Measurements from ENCODE around the gene LTBP1. TPM values are rescaled to one million over a fixed set of nuclear protein-coding genes. Genes with fewer than 3 reads are reported as not detected.

Gene LTBP1
- total RNA-seq, 4 donors from 2014 or later: 12.6 to 81.0 (median 16.0) TPM

GRCh38 chr2:33278245-33278943 is 331.6 kb downstream of the LTBP1 start:
- TF ChIP-seq CTCF (IDR thresholded peaks at IDR 0.05): no peak
- DNase-seq (ENCODE audit: low spot score) (no peak), ATAC-seq (ENCODE audit: low FRiP score) (no peak)

- TF ChIP-seq CTCF (IDR thresholded peaks at IDR 0.05): no peak
- DNase-seq (ENCODE audit: low spot score) (no peak), ATAC-seq (ENCODE audit: low FRiP score) (no peak)
These were observed 337.5 kb downstream of the LTBP1 start for GRCh38 chr2:33284287-33284686.

- DNase-seq (ENCODE audit: low spot score) (no peak), ATAC-seq (ENCODE audit: low FRiP score) (no peak)
- TF ChIP-seq CTCF (IDR thresholded peaks at IDR 0.05): no peak
These were observed 340.8 kb downstream of the LTBP1 start for GRCh38 chr2:33287507-33288005.

- no peak for ATAC-seq (ENCODE audit: low FRiP score)
- TF ChIP-seq CTCF (IDR thresholded peaks at IDR 0.05): no peak
- no peak for DNase-seq (ENCODE audit: low spot score)
These were observed 341.3 kb downstream of the LTBP1 start for GRCh38 chr2:33288011-33288410.

GRCh38 chr2:33289961-33290360 is 343.2 kb downstream of the LTBP1 start:
- ATAC-seq (ENCODE audit: low FRiP score) (no peak), DNase-seq (ENCODE audit: low spot score) (no peak)
- no peak for TF ChIP-seq CTCF (IDR thresholded peaks at IDR 0.05)

GRCh38 chr2:33291278-33292013 is 344.7 kb downstream of the LTBP1 start:
- no peak for TF ChIP-seq CTCF (IDR thresholded peaks at IDR 0.05)
- DNase-seq (ENCODE audit: low spot score) (no peak), ATAC-seq (ENCODE audit: low FRiP score) (no peak)

All from omental fat pad (tissue), 4 donors.